ENCODE results near the gene ARHGAP15.

The ARHGAP15 gene

GRCh38 chr2:143160732-143161707 is 31.8 kb downstream of the ARHGAP15 start:
- H3K4me1 ChIP-seq (ENCODE audit: control insufficient read depth, insufficient read depth, low read length), result no peaks in the 10 kb centered on the region
- no peak overlapping the region for H3K27ac ChIP-seq (ENCODE audit: low read depth, low read length)
- no peak overlapping the region for H3K9ac ChIP-seq (ENCODE audit: low read length)
- no peaks in the 10 kb centered on the region for H3K27me3 ChIP-seq (ENCODE audit: control insufficient read depth, insufficient read depth, low read length)
- H3K4me3 ChIP-seq (ENCODE audit: low read length), result no peak overlapping the region
- no peaks in the 10 kb centered on the region for H3K36me3 ChIP-seq (ENCODE audit: control insufficient read depth, insufficient read depth, low read length)

- no peak overlapping the region for H3K27ac ChIP-seq (ENCODE audit: low read depth, low read length)
- no peaks in the 10 kb centered on the region for H3K27me3 ChIP-seq (ENCODE audit: control insufficient read depth, insufficient read depth, low read length)
- no peak overlapping the region for H3K4me3 ChIP-seq (ENCODE audit: low read length)
- no peaks in the 10 kb centered on the region for H3K36me3 ChIP-seq (ENCODE audit: control insufficient read depth, insufficient read depth, low read length)
- H3K4me1 ChIP-seq (ENCODE audit: control insufficient read depth, insufficient read depth, low read length), result no peaks in the 10 kb centered on the region
- H3K9ac ChIP-seq (ENCODE audit: low read length), result no peak overlapping the region
These were observed 33.1 kb downstream of the ARHGAP15 start for GRCh38 chr2:143162123-143162837.

- no peak overlapping the region for H3K27ac ChIP-seq (ENCODE audit: low read depth, low read length)
- no peaks in the 10 kb centered on the region for H3K4me1 ChIP-seq (ENCODE audit: control insufficient read depth, insufficient read depth, low read length)
- no peaks in the 10 kb centered on the region for H3K27me3 ChIP-seq (ENCODE audit: control insufficient read depth, insufficient read depth, low read length)
- no peaks in the 10 kb centered on the region for H3K36me3 ChIP-seq (ENCODE audit: control insufficient read depth, insufficient read depth, low read length)
- no peak overlapping the region for H3K9ac ChIP-seq (ENCODE audit: low read length)
- no peak overlapping the region for H3K4me3 ChIP-seq (ENCODE audit: low read length)
These were observed 33.8 kb downstream of the ARHGAP15 start for GRCh38 chr2:143162997-143163396.

DNA sequence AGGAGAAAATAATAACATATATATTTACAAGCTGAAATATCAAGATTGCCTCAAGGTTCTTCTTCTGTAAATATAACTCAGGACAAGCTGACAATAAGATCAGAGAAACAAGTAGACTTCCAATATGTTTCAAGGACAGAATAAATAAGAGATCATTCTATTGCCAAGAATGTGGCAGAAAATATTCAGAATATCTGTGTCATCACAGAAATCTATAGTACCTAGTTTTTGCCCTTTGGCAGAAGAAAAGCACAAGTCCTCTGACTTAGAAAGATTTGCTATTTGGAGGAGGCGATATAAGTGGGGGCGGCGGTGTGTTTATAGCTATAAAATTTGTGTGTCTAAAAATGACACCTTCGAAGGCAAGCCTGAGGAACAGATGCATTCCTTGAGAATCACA is 34.3 kb downstream of the ARHGAP15 start:
- no peak overlapping the region for H3K4me3 ChIP-seq (ENCODE audit: low read length)
- H3K27ac ChIP-seq (ENCODE audit: low read depth, low read length), result no peak overlapping the region
- no peak overlapping the region for H3K9ac ChIP-seq (ENCODE audit: low read length)
- no peaks in the 10 kb centered on the region for H3K36me3 ChIP-seq (ENCODE audit: control insufficient read depth, insufficient read depth, low read length)
- H3K4me1 ChIP-seq (ENCODE audit: control insufficient read depth, insufficient read depth, low read length), result no peaks in the 10 kb centered on the region
- H3K27me3 ChIP-seq (ENCODE audit: control insufficient read depth, insufficient read depth, low read length), result no peaks in the 10 kb centered on the region

DNA sequence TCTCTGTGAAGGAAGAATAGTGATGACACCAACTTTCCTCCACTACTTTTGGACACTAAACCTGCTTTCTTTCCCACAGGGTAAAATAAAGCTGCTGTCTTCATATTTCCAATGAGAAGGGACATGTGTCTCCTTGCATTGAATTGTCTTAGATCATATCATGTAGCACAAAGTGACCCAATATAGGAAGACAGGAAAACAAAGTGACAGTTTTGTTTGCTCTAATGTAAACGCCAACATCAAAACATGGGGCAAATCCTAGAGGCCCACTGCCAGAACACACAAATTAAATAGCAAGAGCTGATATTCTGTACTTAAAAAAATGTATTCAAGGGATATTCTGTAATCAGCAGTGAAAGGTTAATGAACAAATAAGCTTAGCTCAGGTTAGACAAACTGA is 36.1 kb downstream of the ARHGAP15 start:
- no peak overlapping the region for H3K9ac ChIP-seq (ENCODE audit: low read length)
- no peak overlapping the region for H3K27ac ChIP-seq (ENCODE audit: low read depth, low read length)
- H3K4me3 ChIP-seq (ENCODE audit: low read length), result no peak overlapping the region
- H3K27me3 ChIP-seq (ENCODE audit: control insufficient read depth, insufficient read depth, low read length), result no peaks in the 10 kb centered on the region
- H3K36me3 ChIP-seq (ENCODE audit: control insufficient read depth, insufficient read depth, low read length), result no peaks in the 10 kb centered on the region
- H3K4me1 ChIP-seq (ENCODE audit: control insufficient read depth, insufficient read depth, low read length), result no peaks in the 10 kb centered on the region

DNA sequence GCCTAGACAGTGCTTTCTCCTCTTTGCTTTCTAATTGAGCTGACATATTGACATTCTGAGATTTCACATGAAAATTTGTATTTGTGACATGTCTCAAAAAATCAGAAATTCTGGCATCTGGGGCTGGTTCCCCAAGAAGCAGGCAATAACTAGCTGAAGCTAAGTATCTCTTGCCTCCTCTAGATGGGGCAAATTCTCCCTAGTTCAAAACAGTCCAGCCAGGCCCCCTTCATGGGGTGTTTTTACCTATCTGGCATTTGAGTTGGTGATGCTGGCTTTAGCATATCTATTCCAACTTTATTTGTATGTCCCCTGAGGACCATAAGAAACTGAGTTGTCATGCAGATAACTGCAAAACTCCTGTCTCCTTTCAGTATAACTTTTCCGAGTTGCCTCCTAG is 39.9 kb downstream of the ARHGAP15 start:
- Histone ChIP-seq H3K9ac (ENCODE audit: low read length) (no peak overlapping the region), H3K36me3 (ENCODE audit: control insufficient read depth, insufficient read depth, low read length) (no peaks in the 10 kb centered on the region), H3K27me3 (ENCODE audit: control insufficient read depth, insufficient read depth, low read length) (no peaks in the 10 kb centered on the region)

GRCh38 chr2:143171817-143172216 is 42.6 kb downstream of the ARHGAP15 start:
- Histone ChIP-seq H3K4me1 (ENCODE audit: control insufficient read depth, insufficient read depth, low read length) (no peaks in the 10 kb centered on the region), H3K36me3 (ENCODE audit: control insufficient read depth, insufficient read depth, low read length) (no peaks in the 10 kb centered on the region), H3K4me3 (ENCODE audit: low read length) (no peak overlapping the region), H3K27ac (ENCODE audit: low read depth, low read length) (no peak overlapping the region), H3K9ac (ENCODE audit: low read length) (no peak overlapping the region), H3K27me3 (ENCODE audit: control insufficient read depth, insufficient read depth, low read length) (no peaks in the 10 kb centered on the region)

More for the DNA sequence above, 39.9 kb downstream of the ARHGAP15 start:
- H3K27ac ChIP-seq (ENCODE audit: low read depth, low read length), result no peak overlapping the region
- no peaks in the 10 kb centered on the region for H3K4me1 ChIP-seq (ENCODE audit: control insufficient read depth, insufficient read depth, low read length)
- no peak overlapping the region for H3K4me3 ChIP-seq (ENCODE audit: low read length)

- Histone ChIP-seq H3K27me3 (ENCODE audit: control insufficient read depth, insufficient read depth, low read length) (no peaks in the 10 kb centered on the region), H3K4me1 (ENCODE audit: control insufficient read depth, insufficient read depth, low read length) (no peaks in the 10 kb centered on the region), H3K4me3 (ENCODE audit: low read length) (no peak overlapping the region), H3K36me3 (ENCODE audit: control insufficient read depth, insufficient read depth, low read length) (no peaks in the 10 kb centered on the region), H3K9ac (ENCODE audit: low read length) (no peak overlapping the region), H3K27ac (ENCODE audit: low read depth, low read length) (no peak overlapping the region)
These were observed 46.2 kb downstream of the ARHGAP15 start for GRCh38 chr2:143175438-143175837.

DNA sequence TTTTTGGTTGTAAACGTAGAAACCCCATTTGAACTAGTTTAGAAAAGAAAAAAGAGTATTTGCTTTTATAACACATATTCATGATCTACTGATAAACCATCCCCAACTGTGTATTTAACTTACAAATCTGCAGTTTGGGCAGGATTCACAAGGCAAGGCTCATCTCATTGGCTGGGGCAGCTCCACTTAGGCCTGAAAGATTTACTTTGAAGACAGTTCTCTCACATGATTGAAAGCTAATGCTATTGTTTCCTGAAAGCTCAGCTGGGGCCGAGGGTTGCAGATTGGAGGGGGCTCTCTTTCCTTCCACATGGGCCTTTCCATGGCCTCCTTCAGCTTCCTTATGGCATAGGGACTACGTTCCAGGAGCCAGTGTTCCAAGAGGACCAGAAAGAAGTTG is 47.4 kb downstream of the ARHGAP15 start:
- Histone ChIP-seq H3K9ac (ENCODE audit: low read length) (no peak overlapping the region), H3K27me3 (ENCODE audit: control insufficient read depth, insufficient read depth, low read length) (no peaks in the 10 kb centered on the region), H3K36me3 (ENCODE audit: control insufficient read depth, insufficient read depth, low read length) (no peaks in the 10 kb centered on the region), H3K27ac (ENCODE audit: low read depth, low read length) (no peak overlapping the region), H3K4me3 (ENCODE audit: low read length) (no peak overlapping the region), H3K4me1 (ENCODE audit: control insufficient read depth, insufficient read depth, low read length) (no peaks in the 10 kb centered on the region)

GRCh38 chr2:143177096-143177786 is 48.0 kb downstream of the ARHGAP15 start:
- no peaks in the 10 kb centered on the region for H3K4me1 ChIP-seq (ENCODE audit: control insufficient read depth, insufficient read depth, low read length)
- no peaks in the 10 kb centered on the region for H3K27me3 ChIP-seq (ENCODE audit: control insufficient read depth, insufficient read depth, low read length)
- no peak overlapping the region for H3K4me3 ChIP-seq (ENCODE audit: low read length)
- no peaks in the 10 kb centered on the region for H3K36me3 ChIP-seq (ENCODE audit: control insufficient read depth, insufficient read depth, low read length)
- no peak overlapping the region for H3K9ac ChIP-seq (ENCODE audit: low read length)
- H3K27ac ChIP-seq (ENCODE audit: low read depth, low read length), result no peak overlapping the region

- Histone ChIP-seq H3K27ac (ENCODE audit: low read depth, low read length) (no peak overlapping the region), H3K4me3 (ENCODE audit: low read length) (no peak overlapping the region), H3K4me1 (ENCODE audit: control insufficient read depth, insufficient read depth, low read length) (no peaks in the 10 kb centered on the region), H3K9ac (ENCODE audit: low read length) (no peak overlapping the region), H3K36me3 (ENCODE audit: control insufficient read depth, insufficient read depth, low read length) (no peaks in the 10 kb centered on the region), H3K27me3 (ENCODE audit: control insufficient read depth, insufficient read depth, low read length) (no peaks in the 10 kb centered on the region)
These were observed 52.3 kb downstream of the ARHGAP15 start for GRCh38 chr2:143181494-143181893.

GRCh38 chr2:143182649-143183048 is 53.4 kb downstream of the ARHGAP15 start:
- no peaks in the 10 kb centered on the region for H3K36me3 ChIP-seq (ENCODE audit: control insufficient read depth, insufficient read depth, low read length)
- no peak overlapping the region for H3K27ac ChIP-seq (ENCODE audit: low read depth, low read length)
- no peaks in the 10 kb centered on the region for H3K27me3 ChIP-seq (ENCODE audit: control insufficient read depth, insufficient read depth, low read length)
- no peak overlapping the region for H3K4me3 ChIP-seq (ENCODE audit: low read length)
- no peak overlapping the region for H3K9ac ChIP-seq (ENCODE audit: low read length)
- no peaks in the 10 kb centered on the region for H3K4me1 ChIP-seq (ENCODE audit: control insufficient read depth, insufficient read depth, low read length)
